Activated naive CD4-positive, alpha-beta T cell treated with Interleukin-2 at 50 U/mL for 16 hours (primary cell): Measurements from ENCODE around the gene CADM1.

ENCODE experiments used
- DNase-seq: peaks from one replicate; pipeline ENCODE4 v3.0.0-alpha.2; 2020

CADM1 gene

DNA sequence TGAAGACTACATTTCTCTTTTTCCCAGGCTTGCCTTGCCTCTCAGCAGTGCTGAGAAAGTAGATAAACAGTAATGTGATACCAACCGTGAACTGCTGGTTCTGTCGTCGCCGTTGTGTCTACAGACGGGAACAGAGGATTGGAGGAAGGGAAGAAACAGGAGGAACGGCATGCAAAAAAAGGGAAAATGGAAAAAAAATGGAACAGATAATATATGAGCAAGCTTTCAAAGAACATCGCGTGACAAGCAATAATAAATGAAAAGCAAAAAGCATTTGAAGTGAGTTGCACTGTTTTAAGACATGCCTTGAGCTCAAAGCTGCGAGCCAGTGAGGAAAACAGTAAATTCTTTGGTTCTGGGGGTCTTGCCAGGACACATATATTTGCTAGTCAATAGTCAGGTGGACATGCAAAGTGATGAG, 305.9 kb downstream of the CADM1 start:
- no peak for DNase-seq

DNA sequence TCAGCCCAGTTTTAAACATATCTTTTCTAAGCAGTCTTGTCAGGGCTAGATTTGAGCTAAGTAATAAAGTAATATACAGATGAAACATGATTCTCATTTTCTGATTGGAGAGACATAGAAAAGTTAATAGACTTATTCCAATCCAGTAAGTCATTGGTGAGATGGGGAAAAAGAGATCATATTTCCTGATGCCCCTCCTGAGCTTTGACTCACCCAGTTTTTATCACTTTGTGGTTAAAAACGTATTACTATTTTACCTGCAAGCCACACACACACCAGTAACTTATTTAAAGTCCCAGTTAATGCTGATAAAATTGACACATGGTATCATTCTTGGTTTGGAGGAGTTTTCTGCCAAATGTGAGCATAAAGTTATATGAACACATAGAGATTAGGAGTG, 306.8 kb downstream of the CADM1 start:
- no peak for DNase-seq

DNA sequence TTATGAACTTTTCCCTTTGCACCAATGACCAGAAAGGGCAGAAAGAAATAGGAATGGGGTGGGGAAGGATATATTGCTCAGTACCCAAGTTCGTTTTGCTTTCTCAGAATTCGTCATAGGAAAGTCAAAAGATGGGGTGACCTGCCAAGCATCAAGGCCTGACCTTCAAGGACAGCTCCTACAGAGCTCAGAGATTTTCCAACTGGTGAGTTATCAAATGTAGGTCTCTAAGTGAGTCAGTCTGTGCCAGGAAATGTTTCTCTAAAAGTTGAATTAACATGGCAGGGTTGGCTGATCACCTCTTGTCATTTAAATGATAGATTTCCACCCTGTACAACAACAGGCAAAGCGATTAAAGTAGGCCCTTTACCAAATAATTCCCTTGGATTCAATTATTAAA, 307.2 kb downstream of the CADM1 start:
- no peak for DNase-seq

DNA sequence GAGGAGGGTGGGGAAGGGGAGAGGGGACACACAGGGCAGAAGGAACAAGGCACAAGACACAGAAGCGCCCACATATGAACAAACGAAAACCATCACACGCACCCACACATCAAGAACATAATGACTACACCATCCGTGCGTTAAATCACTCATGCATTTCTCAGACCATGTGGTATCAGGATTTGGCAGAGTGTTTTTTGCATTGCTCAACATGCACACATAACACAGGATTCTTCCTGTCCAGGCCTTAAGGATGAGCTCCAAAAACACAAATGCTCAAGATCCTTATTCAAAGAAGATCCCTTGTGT, 309.5 kb downstream of the CADM1 start:
- DNase-seq: no peak

DNA sequence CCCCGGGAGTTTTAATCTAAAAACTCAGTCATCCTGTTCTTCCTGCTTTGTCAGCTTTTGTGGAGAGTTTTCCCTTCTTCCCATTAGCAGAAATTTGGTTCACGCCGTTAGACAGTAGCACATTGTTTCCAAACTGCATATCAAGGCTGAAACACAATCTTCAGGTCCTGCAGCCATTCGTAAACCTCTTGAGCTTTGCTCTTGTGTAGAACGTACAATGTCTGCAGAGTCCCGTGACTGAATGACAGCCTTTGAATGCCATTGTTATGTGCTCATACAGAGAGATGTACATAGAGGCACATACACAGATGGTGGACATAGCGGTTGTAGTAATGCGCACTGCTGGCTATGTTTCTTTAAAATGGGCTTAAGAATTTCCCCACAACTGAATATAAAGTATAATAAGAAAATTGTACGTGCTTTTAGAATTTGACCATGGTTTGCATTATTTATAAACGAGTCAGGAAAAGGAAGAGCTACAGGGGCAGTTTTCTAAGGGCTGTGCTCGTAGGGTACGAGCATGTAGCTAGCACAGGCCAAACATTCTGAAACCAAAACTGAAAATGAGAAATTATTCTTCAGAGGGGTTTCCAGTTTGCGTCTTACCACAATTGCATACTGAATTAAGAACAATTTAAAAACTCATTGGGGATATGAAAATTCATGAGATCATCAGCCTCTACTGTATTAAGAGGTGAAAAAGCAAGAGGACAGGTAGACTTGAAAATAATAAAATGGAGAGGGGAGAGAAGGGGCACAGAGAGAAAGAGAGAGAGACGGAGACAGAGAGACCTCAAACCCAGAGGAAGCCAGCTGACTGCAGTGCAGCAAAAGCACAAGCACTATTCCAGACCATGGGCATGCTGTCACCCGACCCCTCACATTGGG, 310.1 kb downstream of the CADM1 start:
- DNase-seq: no peak

DNA sequence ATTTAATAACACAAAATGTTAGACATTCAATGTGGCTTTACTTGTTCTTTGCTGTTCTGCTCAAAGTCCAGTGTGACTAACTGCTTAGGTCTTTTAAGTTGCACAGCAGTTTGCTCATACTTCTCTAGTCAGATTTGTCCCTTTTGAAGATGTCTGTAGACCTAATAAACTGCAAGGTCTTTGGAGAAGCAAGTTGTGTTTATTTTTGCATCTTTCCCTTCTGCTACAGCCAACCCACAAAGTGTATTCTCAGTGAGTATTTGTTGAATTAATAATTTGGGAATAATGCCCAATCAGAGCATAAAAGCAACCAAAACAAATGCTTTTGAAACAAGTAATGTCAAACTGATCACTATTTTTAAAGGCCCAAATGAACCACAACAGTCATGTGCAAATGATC, 312.5 kb downstream of the CADM1 start:
- no peak for DNase-seq

DNA sequence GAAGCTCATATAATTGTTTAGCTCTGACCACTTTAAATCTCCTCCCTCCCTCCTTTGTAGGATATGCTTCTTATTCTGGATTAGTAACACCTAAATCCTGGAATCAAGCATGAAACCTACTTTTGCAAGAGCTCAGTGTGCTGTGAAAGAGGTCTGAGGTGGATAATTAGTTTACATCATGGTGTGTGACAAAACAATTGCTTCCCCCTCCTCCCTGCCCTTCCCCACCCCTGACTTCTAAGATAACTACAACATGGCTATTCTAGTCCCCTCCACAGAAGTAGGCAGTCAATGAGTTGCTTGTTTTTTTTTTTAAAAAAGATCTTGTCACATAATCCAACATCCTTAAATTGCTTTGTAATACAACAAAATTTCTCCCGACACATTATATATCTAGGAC, 314.0 kb downstream of the CADM1 start:
- no peak for DNase-seq

DNA sequence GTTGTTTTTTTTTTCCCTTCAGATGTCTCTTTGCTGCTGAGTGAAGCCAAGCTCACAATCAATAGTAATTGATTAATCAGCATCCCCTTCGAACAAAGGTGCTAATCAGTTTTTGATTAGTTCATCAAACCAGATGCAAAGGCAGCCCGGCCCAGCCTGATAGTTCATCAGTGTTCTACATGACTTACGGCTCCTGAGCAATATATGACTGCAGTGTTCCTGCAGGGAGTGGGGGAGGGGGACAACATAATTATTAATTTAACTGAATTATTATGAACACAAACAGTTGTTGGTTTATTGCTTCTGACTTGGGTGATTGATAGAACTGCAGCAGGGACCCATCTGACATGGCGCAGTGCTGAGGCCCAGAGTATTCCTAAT, 315.3 kb downstream of the CADM1 start:
- DNase-seq: no peak

DNA sequence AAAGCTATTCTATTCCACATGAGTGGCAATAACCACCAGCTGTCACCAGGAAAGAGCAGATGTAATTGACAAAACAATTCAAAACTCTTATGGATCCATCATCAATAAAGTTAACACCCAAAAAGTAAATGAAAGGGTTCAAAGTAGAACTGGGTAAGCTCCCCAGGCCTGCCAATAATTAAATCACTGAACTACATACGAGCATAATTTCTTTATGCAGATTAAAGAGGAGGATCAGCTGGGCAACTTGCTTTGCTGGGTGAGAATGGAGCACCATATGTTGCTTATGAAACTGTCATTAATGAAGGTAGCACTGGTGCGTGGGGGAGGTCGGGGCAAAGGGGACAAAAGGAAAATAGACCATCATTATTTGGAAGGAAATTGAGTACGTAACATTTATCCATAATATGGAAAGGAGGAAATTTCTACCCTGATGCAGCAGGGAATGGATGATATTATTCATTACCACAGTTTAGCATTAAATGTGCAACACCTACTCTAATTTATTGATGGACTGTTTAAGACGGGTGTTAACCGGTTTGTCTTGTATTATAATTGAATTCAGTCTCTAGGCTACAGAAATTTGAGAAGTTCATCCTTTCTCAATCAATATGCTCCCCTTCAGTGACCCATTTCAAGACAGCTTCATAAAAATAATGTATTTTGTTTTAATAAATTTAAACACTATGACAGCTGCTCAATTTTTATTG, 315.9 kb downstream of the CADM1 start:
- no peak for DNase-seq

DNA sequence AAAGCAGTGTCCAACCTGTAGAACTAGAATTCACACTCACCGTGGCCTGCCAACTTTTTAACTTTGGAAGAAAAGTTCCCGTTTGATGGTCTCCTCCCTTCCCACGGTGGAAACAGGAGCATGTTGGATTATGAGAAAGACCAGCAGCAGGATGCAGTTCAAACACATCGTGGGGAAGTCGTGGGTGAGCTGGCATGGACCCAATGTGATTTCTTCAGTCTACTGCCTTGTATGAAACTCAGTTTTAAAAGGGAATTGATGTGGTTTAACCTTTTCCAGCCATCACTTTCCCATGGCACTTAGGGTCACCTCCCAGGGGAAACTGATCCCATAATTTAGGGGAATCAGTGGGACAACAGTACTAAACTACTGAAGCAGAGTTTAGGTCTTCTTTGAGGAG, 318.3 kb downstream of the CADM1 start:
- DNase-seq: no peak

DNA sequence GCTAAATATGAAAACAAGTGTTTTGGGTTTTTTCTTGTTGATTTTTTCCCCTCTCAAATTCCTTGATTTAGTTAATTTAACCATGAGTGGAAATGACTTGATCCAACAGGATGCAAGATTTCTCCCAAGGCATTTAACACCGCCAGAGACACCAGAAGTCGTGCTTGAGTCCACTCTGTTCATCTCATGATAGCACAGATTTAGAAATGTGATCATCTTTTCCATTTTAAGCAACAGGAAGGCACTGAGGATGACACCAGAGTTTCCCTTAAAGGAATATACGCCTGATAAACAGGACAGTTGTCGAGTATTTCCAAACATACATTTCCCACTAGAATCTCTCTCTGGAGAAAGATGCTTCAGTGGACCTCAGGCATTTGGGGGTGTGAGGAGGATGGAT, 318.7 kb downstream of the CADM1 start:
- no peak for DNase-seq

DNA sequence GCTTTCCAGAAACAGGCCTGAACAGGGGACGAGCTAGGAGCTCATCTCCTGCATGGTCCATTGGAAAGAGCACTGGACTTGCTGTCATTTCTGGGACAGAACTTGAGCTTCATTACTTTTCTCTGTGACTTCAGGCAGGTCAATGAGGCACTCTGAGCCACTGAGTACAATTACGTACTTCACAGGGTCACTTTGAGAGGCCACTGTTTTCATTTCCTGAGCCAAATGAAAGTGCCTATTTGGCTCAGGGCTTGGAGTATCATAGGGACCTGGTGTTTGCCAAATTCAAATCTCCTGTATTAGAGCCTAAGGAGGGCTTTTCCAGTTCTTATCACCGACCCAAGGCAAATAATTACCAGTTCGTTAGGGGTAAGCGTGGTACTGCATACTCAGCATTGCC, 319.3 kb downstream of the CADM1 start:
- DNase-seq: no peak

DNA sequence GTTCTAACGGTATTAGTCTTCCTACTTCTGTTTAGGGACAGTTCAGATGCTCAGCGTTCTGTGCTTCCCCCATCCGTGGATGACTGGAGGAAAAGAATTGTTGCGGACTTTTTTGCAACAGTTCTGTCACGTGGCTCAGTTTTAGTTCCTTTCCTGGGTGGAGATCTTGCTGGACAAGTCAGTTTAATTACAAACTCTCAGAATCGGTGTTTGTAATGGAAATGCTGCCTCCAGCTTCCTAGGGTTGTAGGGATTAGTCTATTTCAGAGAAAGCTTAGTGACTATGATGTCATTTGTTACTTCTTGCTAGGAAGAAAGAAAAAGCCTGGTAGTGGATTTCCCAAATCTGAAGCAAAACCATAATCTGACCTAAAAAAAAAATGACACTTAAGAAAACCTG, 320.4 kb downstream of the CADM1 start:
- no peak for DNase-seq

DNA sequence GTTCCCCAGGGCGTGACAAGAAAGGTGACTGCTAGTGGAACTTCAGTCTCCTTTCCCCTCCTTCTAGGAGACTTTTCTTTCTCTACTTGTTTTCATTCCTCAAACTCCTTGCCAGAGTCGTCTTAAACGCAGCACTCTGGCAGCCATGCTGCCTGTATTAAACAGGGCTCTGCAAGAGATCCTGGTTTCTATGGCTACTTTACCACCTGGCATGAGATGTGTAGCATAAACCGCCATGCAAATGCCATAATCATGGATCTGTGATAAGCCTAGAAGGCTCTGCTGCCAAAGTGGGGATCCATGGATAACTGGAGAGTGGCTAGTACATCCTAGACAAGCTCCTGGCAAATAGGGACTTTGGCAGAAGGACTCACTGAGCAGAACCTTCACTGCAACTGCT, 321.1 kb downstream of the CADM1 start:
- DNase-seq: no peak

DNA sequence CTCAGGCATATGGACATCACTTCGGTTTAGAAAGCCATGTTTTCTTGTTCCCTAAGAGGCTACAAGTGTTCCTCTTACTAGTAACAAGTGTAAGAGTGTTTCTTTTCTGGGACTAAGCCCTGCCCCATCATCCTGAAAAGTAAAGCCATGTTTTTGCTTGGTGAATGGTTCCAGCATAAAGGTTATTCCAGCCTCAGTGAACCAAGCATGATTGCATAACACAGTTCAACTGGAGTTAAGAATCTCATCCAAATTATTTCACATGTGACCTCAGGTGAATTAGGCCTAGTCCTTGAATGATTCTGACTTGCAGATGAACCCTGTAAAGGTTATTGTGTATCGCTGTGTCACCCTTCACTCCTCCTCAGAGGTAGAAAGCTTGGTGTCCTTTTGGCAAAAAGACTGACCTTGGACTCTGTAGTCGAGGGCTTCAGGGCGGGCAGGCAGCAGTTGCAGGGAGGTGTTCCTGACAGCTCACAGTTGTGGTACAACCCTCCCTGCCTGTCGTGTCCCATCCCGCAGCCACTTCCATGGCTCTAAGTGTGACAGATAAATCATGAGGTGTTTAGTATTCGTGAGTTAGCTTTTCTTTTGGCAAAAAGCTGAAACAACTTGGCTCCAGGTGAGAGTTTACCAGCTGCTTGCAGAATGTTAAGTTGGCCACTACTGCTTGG, 321.8 kb downstream of the CADM1 start:
- no peak for DNase-seq

DNA sequence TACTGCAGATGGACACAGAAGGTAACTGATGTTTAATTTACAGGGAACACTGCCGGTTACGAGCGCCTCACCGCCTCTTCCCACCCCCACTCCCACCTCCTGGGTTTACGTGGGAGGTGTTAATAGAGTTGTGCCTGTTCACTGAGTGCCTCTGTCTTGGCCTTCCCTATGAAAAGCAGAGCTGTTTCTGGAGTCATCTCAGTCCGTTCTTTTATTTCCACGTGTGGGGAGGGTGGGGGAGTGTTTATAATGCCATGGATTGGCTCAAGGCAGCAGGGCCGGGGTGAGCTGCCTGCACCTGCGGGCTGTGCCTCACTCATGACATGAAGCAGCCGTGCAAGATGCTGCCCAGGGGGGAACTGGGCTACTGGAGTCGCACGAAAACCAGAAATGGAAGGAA, 322.7 kb downstream of the CADM1 start:
- DNase-seq: no peak

DNA sequence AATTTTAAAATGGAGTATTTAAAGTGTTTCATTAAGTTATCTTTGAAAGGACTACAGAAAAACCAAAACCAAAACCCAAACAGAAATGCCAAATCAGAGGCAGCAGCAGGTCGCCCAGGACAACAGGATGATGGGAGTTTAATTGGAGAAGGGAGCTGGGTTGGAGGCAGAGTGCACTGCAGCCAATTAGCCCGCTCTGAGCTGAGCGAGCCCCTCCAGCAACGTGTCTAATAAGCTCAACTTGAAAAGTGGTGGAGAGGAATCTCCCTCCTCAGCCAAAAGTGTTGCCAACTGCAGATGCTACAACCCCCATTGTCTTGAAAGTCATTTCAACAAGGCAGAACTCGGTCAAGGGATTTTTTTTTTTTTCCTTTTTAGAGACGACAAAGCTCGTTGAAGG, 323.9 kb downstream of the CADM1 start:
- no peak for DNase-seq

DNA sequence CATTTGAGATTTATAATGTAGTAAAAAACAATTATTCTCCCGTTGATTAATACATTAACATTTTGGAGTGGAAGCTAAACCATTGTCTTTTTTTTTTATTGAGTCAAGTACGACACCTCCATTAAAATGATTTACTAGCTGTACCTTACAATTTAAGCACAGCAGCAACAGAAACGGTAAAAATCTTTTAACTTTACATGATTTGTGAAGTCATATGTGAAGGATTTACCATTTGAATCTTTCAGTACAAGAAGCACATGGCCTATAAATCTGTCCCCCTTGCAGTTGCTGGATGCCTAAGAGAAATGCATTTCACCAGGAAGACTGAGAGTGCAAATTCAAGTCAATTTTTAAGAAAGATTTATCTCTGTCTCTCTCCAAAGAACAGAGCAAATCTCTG, 324.6 kb downstream of the CADM1 start:
- DNase-seq: no peak

DNA sequence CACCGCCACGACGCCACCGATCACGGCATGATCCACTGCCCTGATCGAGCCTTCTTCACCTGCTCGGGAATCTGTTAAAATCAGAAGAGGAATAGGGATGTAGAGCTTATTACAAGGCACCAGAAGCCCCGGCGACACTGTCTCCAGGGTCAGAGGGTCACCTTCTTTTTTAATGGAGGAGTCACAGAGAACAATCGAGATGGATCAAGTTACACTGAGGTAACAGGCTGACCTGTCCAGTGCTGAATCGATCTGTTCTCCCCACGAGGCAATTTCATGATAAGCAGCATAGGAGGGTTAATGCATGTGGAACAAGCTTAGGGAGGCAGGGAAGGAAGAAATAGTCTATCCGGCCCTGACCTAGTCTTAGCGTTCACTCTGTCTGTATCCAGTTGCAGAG, 325.5 kb downstream of the CADM1 start:
- no peak for DNase-seq

DNA sequence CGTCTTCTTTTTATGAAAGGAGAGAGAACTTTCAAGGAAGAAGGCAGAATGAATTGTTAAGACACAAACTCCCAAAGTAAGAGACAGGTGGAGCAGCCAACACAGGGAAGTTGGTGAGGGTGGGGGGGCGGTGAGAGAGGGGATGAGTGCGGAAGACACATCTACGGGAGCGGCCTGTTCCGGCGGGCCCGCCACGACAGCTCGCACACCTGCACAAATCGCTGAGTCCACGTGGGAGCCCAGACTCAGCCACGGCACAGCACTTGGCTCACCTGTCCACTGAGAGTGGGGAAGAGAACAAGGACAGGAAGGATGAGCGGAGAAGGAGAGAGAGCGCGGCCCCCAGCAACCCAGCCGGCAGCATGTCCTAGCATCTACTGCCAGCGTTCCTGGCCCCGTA, 331.1 kb downstream of the CADM1 start:
- no peak for DNase-seq

DNA sequence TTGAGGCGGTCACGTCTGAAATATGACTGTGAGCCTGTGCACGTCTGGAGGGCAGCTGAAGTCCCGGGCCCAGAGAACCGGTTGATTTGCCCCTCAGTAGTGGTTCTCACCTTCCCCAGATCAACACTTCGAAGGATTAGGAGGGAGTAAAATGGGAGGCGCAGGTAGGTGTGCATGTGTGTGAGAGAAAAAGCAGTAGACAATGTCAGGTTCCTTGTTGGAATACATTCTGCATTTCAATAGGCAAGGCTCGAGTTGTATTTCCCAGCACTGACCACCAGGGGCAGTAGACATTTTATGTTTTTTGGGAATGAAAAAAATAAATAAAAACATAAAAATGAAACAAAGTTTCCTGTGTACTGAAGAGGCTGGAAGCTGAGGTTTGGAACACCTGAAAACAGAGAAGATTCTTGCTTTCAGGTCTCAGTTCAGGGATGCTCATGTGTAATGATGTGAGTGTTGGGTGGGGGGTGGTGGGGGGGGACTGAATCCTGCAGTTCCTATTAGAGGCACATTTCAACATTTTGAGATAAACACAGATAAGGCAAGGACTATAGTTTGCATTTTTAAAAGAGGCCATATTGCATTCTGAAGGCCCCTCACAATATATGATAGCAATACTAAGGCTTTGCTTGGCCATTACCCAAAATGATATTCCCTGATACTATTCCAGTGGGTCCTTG, 333.9 kb downstream of the CADM1 start:
- no peak for DNase-seq

DNA sequence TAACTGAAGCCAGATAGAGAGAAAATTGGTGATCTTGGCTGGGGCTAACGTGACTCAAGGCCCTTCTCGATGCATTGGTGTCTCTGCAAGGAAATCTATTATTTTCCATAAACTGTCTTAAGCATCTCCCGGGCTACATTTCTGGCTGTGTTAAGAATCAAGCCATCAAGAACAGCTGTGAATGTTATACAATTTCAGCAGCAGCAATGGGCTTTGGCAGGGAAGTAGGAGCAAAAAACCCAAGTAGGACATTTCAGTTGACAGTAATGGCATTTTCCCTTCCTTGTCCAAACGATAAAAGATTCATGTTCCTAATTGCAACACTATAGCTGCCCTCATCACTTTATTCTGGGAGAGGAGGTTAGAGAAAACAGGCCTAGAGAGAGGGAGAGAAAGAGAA, 335.0 kb downstream of the CADM1 start:
- DNase-seq: no peak

DNA sequence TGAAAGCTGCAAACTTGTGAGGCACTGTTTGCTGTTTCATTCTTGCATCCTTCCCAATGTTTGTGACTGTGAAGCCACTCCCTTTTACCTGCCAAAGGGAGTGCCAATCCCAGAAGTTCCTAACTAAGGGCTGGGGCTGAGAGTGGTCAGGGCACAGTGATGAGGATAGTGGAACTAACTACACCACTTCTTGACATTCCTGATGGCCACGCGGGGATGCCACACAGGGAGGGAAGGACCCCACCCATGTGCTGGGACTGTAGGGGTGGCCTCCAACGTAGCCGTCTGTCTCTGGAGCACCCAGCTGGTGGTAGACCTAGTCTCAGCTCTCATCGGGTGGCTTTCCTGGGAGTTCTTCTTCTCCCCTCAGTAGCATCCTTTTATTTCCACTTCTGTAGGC, 335.5 kb downstream of the CADM1 start:
- no peak for DNase-seq

DNA sequence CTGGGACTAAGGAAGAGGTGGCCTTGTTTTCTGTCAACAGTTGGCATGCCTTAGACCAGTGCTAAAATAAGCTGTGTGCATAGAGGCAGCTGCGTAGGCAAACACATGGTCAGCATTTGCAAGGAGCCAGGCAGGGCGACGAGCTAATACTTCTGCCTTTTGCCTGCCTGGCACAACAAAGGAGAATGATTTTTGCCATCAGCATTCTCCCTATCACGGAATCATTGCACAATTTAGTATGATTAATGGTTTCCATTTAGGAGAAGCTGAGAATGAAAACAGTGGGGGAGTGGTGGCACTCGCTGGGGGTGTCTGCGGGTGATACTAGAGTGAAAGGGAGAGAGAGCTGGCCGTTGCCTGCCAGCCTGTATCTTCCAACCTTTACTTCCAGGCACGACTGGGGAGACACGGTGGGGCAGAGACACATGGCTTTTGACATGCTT, 336.0 kb downstream of the CADM1 start:
- no peak for DNase-seq
